ENCODE measurements around the gene ZNF84. TPM values are rescaled to one million over a fixed set of nuclear protein-coding genes. Genes with fewer than 3 reads are reported as not detected.

The ZNF84 gene
- 10 to 100 TPM in 4 of 6 experiments, 1 to 10 TPM in 2; 9.2 to 13.0 (median 11.3) TPM for total RNA-seq (2021; fragmentation: NEBNext Ultra II Directional; extraction: Animal tissue kit (Norgen Biotek cat#: 25700))
- long read RNA-seq, transcript ZNF84-208 (5 exons, 3,237 nt), result major isoform, 8 of 18 reads
- long read RNA-seq, partial matches to known transcripts, result 2 of 18 reads
- long read RNA-seq, other reads (novel, unspliced or antisense), result 7 of 18 reads

GRCh38 chr12:133037207-133038005, at the start of gene ZNF84:
ZNF84 (plus strand) TSS chr12:133037509; CDS start chr12:133041468, 3,959 bp downstream.
- Mint-ChIP-seq H3K36me3 (ENCODE audit: low read depth) (peaks cover 50% of the 10 kb centered on the region), H3K4me3 (peak within 1 kb of the TSS; percentile 90), H3K4me1 (ENCODE audit: low read depth) (no peaks in the 10 kb centered on the region), H3K9me3 (peaks cover 70% of the 10 kb centered on the region), H3K27ac (peak within 1 kb of the TSS; percentile 88), H3K27me3 (ENCODE audit: insufficient read depth) (no peaks in the 10 kb centered on the region; the same call in 1 of the 2 replicates)
- no peak for TF ChIP-seq CTCF (IDR thresholded peaks at IDR 0.05)
- peak; percentile 98 for DNase-seq

- no peak for DNase-seq
- TF ChIP-seq CTCF (IDR thresholded peaks at IDR 0.05), result no peak
- H3K27me3 Mint-ChIP-seq (ENCODE audit: insufficient read depth), result no peaks in the 10 kb centered on the region
- H3K9me3 Mint-ChIP-seq, result peaks cover 96% of the 10 kb centered on the region
- no peaks in the 10 kb centered on the region for H3K4me1 Mint-ChIP-seq (ENCODE audit: low read depth)
- H3K4me3 Mint-ChIP-seq, result no peak overlapping the region
- H3K36me3 Mint-ChIP-seq (ENCODE audit: low read depth), result peaks cover 81% of the 10 kb centered on the region
- no peak overlapping the region for H3K27ac Mint-ChIP-seq
Observed at GRCh38 chr12:132998741-132999140, 38.6 kb upstream of the ZNF84 start.

GRCh38 chr12:133010657-133011297, 26.5 kb upstream of the ZNF84 start:
- peaks cover 94% of the 10 kb centered on the region for H3K9me3 Mint-ChIP-seq
- H3K27ac Mint-ChIP-seq, result no peak overlapping the region
- H3K4me1 Mint-ChIP-seq (ENCODE audit: low read depth), result no peaks in the 10 kb centered on the region
- peaks cover 4% of the 10 kb centered on the region for H3K27me3 Mint-ChIP-seq (ENCODE audit: insufficient read depth)
- DNase-seq, result no peak
- no peak overlapping the region for H3K4me3 Mint-ChIP-seq
- H3K36me3 Mint-ChIP-seq (ENCODE audit: low read depth), result peaks cover 94% of the 10 kb centered on the region
- no peak for TF ChIP-seq CTCF (IDR thresholded peaks at IDR 0.05)

GRCh38 chr12:133023566-133023965, 13.7 kb upstream of the ZNF84 start:
- Mint-ChIP-seq H3K36me3 (ENCODE audit: low read depth) (peaks cover 62% of the 10 kb centered on the region), H3K27ac (no peak overlapping the region), H3K9me3 (peaks cover 67% of the 10 kb centered on the region), H3K4me1 (ENCODE audit: low read depth) (no peaks in the 10 kb centered on the region), H3K27me3 (ENCODE audit: insufficient read depth) (peaks cover 2% of the 10 kb centered on the region), H3K4me3 (no peak overlapping the region)
- DNase-seq, result no peak
- no peak for TF ChIP-seq CTCF (IDR thresholded peaks at IDR 0.05)

GRCh38 chr12:133026996-133027395, 10.3 kb upstream of the ZNF84 start:
- no peak overlapping the region for H3K4me3 Mint-ChIP-seq
- no peak overlapping the region for H3K27ac Mint-ChIP-seq
- DNase-seq, result no peak
- no peak for TF ChIP-seq CTCF (IDR thresholded peaks at IDR 0.05)
- no peaks in the 10 kb centered on the region for H3K4me1 Mint-ChIP-seq (ENCODE audit: low read depth)
- H3K27me3 Mint-ChIP-seq (ENCODE audit: insufficient read depth), result peaks cover 2% of the 10 kb centered on the region
- H3K9me3 Mint-ChIP-seq, result peaks cover 66% of the 10 kb centered on the region
- peaks cover 39% of the 10 kb centered on the region for H3K36me3 Mint-ChIP-seq (ENCODE audit: low read depth)

Data from HFFc6 (cell line).